Left hindlimb (tissue), 1 donor: Measurements from ENCODE around the gene YAP1.
A peak's percentile ranks its signal among the peaks of the same experiment; 100 is the strongest.
"Not testable (repeated sequence)": the region's sequence is repeated elsewhere in the genome, so short reads cannot be mapped to it uniquely, and the experiment has no call there.

ENCODE experiments used
- DNase-seq: peaks from one replicate; pipeline ENCODE4 v3.0.0-alpha.2; 2018

The YAP1 gene

DNA sequence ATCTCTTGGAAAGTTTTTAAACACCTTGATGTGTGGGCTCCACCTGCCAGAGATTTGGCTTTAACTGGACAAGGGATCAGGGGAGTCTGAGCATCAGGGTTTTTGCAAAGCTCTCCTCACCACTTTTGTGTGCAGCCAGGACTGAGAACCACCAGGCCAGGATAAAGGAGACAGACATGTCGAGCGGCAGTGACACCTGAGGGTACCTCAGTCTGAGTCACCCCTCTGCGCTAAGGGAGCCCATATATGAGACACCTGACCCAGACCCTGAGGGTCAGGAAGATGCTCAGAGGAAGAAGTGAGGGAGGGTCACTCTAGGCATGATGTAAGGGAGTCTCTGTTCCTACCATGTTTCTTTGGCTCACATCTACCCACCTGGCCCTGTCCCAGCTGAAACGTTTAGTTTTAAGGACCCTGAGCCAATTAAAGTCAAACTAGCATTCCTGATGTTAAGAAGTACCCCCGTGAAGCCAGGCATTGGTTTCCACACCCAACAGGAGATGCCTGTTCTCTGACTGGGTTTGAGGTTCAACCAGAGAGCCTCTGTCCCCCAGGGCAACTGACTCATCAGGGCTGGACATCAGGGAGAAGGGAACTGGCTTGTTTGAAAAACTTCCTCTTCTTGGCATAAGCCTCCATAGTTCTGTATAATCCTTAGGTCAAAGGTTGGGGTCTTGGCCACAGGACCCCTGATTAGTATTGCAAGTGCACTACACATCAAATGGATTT, 134.6 kb downstream of the YAP1 start:
- DNase-seq = no peak

DNA sequence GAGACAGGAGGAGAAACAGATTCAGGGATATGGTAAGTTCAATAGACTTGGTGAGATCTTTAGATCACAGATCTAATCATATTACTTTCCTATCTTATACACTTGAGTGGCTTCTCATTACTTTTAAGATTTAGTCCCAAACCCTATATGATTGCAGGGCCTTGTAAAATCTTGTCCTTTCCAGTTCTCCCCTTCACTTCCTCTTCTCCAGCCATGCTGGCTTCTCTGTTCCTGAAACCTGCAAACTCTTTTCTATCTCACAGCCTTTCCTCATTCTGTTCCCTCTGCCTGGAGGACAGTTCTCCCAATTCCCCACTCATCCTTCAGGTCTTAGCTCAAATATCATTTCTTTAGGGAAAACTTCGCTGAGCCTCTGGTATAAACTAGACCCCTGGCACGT, 141.2 kb downstream of the YAP1 start:
- no peak for DNase-seq

DNA sequence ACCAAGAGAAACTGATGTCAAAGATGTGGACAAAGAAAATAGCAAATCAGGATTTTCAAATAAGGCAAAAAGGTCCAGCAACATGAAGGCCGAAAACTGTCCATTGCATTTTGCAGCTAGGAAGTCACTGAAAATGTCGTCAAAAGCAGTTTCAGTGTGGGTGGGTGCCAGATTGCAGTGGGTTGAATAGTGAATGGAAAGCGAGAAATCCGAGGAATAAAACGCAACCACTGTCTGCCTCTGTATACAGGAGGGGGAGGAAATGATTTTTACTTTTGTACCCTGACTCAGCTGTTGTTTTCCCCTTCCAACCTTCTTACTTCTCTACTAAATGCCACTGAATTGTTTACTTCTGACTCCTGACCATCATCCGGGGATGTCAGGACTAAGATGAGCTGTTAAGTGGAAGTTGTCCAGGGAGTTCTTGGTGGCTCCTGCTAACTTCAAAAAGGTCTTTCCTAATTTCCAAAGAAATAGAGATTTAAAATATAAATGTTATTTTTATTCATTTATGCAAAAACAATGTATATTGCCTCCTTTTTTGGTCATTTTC, 142.2 kb downstream of the YAP1 start:
- no peak for DNase-seq

DNA sequence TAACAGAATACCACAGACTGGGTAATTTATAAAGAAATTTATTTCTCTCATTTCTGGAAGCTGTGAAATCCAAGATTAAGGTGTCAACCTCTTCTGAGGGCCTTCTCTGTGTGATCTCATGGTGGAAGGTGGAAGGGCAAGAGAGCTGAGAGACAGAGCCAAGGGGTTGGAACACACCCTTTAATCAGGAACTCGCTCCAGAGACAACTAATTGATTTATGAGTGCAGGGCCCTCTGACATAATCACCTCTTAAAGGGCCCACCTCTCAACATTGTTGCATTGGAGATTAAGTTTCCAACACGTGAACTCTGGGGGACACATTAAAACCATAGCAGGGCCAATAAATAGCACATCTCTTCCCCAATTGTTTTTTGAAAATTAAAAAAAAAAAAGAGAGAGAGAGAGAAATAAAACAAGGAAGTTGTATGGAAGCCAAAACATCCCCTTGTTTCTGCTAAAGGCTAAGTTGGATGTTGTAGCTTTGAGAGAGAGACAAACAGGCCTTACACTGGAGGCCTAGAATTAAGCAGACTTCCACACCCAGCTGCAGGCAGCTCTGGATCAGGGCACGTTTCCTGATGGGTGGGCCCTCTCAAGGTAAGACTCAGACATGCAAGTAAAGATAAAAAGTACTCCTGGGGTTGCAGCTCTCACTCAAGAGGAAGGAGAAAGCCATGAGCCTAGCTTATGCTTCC, 142.9 kb downstream of the YAP1 start:
- DNase-seq = no peak

DNA sequence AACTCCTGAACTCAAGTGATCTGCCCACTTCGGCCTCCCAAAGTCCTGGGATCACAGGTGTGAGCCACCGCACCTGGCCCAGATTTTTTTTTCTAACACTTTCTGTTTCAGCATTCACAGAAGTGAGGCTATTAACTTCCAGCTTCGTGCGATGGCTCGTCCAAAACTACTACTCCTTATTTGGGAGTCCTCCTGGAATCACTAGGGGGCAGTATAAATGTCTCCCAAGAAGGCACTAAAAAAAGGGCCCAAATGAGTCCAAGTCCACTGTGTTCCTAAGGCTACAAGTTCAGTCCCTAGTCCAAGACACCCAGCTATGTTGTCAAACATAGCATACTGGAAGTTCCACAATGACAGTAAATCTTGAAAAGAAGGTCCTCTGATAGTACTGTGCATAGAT, 143.8 kb downstream of the YAP1 start:
- no peak for DNase-seq

DNA sequence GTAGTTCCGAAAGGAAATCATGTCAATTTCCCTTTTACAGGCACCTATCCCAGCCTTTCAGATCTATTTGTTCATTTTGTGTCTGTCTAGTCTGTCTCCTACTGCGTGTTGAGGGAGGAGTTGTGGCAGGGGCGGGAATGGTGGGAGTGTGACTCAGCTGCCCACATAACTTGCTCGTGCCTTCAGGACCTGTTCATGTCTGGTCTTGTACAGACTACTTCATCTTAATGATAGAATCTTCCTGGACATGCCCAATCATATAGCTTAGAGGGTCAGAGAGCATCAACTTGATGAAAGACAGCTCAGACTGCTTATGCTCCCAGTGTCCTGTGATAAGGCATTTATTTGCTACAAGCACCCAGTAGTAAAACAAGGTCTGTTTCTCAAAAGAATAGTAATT, 146.0 kb downstream of the YAP1 start:
- DNase-seq = no peak

DNA sequence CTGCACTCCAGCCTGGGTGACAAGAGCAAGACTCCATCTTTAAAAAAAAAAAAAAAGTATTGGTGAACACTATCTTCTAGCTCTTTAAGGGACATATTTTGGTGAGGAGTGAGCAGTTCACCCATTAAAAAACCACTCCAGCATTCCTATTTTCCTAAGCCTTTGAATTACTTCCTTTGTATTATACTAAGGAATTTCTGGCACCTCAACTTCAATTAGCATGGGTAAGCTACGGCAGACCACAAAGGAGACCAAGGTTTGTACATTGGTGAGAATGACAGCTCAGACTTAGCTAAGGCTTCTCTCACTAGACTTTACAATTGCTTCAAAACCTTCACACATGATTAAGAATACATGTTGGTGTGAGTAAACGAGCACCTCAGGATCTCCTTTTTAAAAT, 150.0 kb downstream of the YAP1 start:
- DNase-seq = no peak

DNA sequence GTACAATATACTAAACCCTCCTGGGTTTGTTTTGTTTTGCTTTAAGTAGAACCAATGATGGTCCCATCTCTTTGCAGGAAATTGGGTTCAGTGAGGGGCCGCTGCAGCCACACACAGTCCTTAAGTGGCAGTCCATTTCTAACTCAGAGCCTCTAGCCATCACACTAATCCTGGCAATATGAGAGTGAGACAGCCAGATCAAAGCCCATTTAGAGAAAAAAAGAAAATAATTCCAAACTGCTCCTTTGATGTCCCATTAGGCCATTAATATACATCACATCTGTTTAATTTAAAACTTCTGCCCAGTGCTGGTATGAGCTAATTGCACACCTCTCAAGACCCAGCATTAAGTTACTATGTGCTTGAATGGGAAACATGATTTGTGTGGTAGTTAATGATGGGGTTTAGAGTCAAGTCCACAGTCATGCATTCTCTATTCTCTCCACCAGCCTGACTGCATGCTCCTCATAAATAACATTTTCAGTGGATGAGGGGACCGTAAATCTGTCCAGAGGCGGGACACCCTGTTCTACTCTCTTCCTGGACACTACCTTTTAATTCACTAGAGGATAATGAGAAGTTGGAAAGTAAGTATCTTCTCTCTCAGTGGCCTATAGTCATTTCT, 153.2 kb downstream of the YAP1 start:
- DNase-seq = no peak

DNA sequence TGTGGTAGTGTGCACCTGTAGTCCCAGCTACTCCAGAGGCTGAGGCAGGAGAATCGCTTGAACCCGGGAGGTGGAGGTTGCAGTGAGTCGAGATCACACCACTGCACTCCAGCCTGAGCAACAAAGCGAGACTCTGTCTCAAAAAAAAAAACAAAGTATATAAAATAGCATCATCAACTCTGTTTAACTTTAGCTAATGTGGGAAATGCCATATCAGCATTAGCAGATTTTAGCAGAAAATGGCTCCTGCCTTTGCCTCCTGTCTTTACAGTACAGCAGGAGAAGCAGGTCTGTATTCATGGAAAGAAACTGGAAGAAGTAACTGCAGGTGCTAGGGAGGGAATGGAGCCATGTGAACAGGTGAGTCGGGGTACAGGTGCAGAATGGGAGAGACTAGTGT, 154.5 kb downstream of the YAP1 start:
- not testable (repeated sequence) for DNase-seq

DNA sequence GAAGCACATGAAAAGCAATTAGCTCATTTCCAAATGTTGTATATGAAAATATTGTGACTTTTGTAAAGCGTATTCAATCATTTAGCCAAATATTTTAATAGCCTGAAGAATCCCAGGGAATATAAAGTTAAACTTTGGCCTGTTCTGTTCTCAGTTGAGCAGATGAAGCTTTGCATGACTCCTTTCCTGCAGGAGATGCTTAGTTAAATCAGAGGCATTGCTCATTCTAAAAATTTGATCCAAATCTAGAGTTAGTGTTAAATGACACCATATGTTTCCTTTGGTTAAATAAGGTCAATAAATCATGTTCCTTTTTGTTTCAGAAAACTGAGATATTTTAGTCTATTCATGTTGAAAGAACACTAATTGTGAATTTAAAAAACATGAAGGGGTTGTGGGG, 155.9 kb downstream of the YAP1 start:
- no peak for DNase-seq

DNA sequence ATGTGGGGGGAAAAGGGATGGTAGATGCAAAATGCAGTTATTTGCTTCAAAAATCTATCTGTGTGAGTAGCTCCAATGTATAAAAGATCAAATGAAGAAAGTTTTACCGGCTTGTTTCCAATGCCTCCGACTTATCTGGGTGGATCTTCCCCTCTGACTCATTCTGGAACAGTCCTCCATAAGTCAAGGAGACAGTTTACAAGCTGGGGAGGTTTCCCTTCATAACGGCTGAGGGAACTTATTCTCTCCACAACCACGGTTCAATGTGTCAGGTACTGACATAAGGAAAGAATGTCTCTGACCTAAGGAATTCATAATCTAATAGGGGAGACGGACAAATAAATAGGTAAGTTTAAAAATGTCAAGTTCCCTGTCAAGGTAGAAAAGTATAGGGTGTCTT, 157.4 kb downstream of the YAP1 start:
- no peak for DNase-seq

DNA sequence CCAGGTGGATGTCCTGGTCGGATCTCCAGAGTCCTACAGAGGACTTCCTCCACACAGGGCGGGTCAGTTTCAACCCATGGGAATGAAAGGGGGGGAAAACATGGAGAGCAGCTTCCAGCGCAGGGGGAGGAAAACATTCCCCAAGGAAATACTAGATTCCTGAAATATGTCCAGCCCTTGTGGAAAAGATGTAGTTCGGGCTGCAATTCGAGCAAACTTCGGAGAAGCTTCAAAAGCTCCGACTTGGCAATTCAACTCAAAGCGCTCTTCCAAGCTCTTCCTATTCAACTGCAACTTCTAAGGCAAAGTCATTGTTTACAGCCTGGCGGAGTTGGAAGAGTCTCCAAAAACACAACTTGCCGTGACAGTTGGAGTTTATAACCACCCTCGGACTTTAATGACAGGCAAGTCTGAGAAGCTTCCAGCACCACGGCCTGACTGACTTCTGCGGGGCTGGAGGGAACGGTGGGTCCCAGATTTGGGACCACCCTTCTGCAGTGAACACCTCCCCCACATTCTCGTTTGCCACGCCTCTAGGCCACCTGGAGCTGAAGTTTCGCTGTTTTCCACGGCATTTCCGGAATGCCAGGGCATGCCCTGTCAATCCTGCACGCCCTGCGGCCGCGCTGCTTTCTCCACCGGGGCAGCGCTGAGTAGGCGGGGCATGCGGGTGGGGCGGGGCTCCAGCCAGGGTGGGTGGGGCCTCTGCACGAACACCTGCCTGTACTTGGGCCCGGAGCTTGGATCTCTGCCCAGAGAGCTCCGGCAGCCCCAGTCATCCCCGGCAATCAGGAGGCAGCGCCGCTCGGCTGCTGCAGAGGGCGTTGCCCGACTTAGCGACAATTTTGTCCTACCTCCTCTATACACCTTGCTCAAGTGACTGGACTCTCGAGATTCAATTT, 158.1 kb downstream of the YAP1 start:
- DNase-seq = peak; percentile 82

DNA sequence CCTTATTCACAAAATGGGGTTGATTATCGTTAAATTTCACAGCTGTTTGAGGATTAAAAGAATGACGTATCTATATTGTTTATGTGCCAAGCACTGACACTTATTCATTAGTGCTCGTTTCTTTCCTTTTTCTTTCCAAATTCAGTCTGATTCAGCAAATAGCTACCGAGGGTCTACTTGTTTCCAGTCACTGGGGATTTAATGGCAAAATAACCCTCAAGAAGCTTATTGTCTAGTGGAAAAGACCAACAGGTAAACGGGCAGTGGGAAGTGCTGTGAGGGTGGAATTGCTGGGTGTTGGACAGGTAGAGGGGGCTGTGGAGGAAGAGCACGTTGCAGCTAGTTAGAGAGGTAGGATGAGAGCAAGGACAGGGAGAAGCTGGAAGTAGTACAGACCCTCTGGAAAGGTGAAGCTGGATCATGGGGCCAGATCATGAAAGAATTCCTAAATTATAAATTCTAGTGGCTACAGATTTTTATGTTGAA, 158.8 kb downstream of the YAP1 start:
- no peak for DNase-seq

DNA sequence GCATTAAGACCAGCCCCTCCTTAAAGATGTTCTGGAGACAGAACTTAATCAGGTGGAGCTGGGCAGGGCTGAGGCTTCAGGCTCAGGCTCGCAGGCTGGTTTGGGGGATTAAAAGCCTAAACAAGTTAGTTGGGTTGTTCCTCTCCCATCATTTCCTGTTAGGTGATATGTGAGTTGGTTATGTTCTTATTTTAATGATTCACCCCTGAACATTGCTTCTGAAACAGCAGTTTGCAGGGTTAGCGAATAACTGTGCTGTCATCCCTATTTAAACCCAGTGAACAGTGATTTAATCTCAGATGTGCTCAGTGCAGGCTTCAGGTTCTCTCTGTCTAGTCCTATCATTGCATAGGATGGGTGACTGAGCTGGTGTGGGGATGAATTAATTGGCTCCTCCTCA, 159.7 kb downstream of the YAP1 start:
- DNase-seq = no peak

DNA sequence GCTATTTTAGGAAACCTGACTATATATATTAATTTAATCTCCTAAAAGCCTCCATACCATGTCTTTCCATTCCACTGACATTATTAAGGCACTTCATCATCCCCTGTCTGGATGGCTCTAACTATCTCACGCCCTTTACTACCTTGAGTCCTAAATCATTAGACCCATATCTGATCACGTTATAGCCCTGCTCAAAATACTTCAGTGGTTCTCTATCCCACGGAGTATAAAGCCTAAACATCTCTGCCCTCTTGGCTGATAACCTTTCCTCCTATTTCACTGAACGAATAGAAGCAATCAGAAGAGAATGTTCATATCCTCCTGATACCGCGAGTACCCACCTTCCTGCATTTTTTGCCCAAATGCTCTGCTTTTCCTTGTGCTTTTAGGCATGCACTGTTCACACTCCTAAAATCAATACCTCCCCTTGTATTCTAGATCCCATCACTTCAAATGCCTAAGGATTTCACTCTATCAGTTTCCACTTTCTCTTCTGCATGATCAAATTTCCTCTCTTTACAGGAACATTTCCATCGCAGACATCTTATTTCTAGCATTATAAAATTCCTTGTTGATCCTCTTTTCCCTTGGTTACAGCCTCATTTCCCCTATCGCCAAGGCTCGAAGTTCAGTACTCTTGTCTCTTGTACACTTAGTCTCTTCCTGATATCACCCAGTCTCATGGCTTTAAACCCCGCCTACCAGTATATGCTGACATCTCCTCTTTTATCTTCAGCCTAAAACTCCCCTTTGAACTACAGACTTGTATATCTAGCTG, 162.0 kb downstream of the YAP1 start:
- no peak for DNase-seq

DNA sequence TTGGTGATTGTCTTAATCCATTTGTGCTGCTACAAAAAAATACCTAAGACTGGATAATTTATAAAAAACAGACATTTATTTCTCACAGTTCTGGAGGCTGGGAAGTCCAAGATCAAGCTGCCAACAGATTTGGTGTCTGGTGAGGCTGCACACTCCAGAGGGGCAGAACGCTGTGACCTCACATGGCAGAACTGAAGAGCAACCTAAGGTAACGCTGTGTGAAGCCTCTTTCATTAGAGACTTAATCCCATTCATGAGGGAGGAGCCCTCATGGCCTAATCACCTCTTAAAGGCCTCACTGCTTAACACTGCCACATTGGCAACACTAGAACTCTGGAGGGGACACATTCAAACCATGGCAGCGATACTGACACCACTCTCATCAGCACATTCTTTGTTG, 164.4 kb downstream of the YAP1 start:
- no peak for DNase-seq

DNA sequence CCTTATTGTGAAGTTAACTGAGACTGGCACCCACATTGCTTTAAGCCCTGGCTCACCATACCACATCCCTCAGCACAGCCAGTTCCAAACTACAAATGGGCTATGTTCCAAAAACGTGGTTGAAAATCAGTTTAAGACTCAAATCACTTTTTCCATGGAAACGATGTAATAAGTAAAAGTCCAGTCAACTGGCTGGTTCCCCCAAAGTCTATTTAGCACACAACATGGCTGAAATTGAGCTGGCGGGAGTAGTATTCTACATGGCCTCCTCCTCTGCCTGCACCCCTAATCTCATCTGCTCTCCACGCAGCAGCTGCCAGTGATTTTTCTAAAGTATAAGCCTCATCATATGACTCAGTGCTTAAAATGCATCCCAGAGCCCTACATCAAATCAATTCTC, 166.1 kb downstream of the YAP1 start:
- peak; percentile 49 for DNase-seq

DNA sequence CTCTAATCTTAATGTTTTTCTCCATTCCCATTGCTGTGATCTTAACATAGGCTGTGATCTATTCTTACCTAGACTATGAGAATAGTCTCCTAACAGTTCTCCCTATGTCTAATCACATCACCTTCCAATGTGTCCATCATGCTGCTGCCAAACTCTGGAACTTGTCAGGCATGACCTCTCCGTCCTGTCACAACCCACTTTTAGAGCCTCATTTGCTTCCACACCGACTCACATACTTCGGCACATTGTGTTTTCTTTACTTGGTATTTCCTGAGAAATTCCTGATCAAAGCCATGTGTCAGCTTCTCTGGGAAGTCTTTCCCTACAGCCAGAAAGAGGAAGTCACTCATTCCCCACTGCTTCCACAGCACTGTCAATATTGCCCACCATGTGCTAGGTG, 166.5 kb downstream of the YAP1 start:
- no peak for DNase-seq

DNA sequence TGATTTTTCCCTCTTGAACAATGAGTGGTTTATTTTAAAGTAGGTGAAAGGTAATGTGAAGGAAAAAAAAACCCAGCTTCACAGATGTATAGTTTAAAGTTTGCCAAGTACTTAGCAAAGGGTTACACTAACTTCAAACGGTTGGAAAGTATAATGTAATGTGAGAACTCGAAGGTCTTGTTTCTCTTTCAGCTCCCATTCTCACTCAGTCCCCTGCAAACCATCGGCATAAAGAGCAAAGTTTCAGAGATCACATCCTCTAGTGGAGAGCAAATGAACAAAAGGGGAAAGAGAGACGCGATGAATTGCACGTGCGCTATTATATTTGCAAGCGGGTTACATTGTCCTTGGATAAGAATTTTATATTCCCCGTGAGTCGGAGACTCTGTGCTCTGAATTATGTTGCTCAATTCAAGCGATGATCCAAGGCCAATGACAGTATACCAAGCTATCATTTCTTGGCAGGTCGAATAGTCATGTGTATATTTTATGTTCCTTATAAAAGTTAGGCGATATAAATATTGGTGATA, 169.5 kb downstream of the YAP1 start:
- DNase-seq = peak; percentile 44

DNA sequence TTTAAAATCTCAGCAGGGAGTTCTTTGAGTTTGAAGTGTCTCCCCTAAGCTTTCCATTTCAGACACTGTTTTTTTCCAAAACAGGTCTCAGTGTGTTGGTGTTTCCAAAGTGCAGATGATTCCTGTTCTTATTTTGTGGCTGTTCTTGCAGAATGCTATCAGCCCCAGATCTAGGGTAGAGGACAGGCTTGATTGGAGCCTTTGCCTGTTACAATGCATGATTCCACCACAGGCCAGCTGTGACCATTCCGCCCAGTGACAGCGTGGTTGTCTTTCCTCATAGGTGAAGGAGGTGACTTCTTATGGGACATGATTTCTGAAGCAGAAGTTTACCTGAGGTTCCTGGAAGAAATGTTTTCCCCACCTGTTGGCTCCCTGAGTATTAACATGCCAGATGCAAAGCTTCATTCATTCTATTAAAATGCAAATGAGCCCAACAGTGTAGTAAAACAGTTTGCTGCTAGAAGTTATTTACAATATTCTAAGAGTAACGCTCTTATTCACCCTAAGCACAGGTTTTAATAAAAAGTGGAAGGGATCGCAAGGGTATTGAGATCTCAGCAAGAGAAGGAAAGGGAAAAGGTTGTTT, 170.1 kb downstream of the YAP1 start:
- DNase-seq = no peak
